Cardiac fibroblast (primary cell): ENCODE data around the gene ANO1.

Experiments
- DNase-seq, 2 donors: peaks; one replicate each; pipeline versions ENCODE4 v3.0.0 to v3.0.0-alpha.2; 2010; ENCODE audit warnings: low read depth in 2 of 2
- H3K4me3 ChIP-seq, 2 donors: replicated peaks in 1 of 2; 1 replicate in 1 of 2; 2 replicates in 1 of 2; pipeline ENCODE4 v1.5.1; 2011; ENCODE audit warnings: low read depth in 2 of 2, low read length in 2 of 2, mild to moderate bottlenecking in 2 of 2, moderate library complexity in 1 of 2
- CTCF ChIP-seq: IDR thresholded peaks from one replicate; pipeline ENCODE4 v1.5.1; 2011; ENCODE audit warnings: low read depth, mild to moderate bottlenecking, low read length, inconsistent platforms

The ANO1 gene

DNA sequence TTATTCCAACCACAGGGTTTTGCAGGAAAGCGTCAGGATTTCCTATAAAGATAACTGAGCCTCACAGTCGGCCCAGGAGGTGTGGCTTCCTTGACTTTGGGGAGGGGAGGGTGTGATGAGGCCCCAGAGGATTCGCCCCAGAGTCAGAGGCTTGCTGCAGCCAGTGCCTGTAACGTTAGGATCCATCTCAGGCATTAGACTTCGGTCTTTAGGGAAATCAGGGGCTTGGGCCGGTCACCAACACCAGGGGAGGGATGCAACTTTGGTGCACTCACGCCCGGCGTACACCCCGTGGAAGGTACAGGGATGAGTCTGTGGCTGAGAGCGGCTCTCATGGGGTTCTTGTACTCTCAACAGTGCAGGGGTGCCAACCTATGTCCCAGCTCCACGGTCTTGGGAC is 5.7 kb upstream of the ANO1 start:
- no peak for TF ChIP-seq CTCF
- H3K4me3 ChIP-seq, result no peak overlapping the region
- no peak for DNase-seq

- TF ChIP-seq CTCF, result no peak
- no peak for DNase-seq
- no peak overlapping the region for H3K4me3 ChIP-seq
Measured at GRCh38 chr11:70072861-70073755, 5.0 kb upstream of the ANO1 start.

DNA sequence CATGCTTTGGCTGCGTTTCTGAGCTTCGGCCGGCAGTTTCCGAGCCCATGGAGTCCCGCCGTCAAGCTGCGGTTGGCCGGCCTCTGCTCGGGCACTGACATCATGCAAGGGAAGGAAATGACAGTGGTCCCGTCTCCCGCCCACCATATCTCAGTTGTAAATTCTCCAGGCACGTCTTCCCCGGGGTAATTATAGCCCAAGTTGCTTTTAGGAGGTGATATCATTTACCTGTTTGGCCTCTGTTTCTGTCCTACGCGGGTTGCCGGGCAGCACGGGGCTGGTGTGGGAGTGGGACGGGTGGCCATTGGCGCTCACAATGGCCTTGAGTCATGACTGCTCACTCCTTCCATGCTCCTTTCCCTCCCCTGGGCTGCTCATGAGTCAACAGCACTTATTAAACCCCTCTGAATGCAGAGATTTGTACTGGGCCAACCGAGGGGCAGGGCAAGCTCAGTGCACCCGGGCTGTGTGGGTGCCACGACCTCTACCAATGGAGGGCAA is 4.2 kb upstream of the ANO1 start:
- peak; percentile 12 to 40 for DNase-seq
- no peak overlapping the region for H3K4me3 ChIP-seq
- TF ChIP-seq CTCF, result no peak

GRCh38 chr11:70074746-70075145 is 3.4 kb upstream of the ANO1 start:
- DNase-seq, result no peak
- H3K4me3 ChIP-seq, result no peak overlapping the region
- TF ChIP-seq CTCF, result no peak

DNA sequence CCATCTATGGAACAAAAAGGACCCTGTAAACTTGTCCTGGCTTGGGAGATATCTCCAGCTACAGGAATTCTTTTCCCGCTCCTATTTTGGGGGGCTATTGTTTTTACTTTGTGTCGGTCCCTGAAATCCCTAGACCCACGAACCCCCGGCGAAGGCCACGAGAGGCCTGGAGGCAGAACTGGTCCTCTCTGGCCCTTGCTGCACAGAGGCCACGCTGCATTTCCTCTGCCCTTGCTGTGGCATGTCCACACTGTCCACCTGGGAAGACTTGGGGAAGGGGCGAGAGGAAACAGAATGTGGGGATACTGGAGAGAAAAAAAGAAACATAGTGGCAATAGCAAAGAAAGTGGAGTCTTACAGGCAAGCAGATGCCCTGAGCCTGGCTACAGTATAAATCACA is 2.3 kb upstream of the ANO1 start:
- DNase-seq, result no peak
- H3K4me3 ChIP-seq, result no peak overlapping the region
- TF ChIP-seq CTCF, result no peak

DNA sequence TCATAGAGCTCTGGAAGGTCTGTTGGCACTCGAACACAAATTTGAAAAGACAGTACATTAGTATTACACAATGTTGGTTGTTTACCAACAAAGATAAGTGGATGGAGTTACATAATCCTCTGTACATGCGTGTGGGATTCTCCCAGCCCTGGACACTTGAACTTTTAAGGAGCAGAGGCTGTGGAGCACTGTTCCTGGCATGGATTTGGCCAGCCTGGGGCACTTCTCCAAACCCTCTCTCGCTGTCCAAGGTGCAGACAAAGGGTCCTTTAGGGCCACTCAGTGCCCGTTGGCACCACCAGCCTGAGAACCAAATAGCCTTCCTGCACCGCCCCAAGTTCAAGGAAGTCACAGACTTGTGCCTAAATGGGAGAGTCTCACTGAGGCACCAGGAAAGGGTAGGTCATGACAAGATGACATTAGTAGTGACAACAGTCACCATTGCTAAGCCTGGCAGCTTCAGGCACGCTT is 1.6 kb upstream of the ANO1 start:
- TF ChIP-seq CTCF, result no peak
- H3K4me3 ChIP-seq, result no peak overlapping the region
- DNase-seq, result no peak
